IMR-90 (cell line): ENCODE measurements around the gene IL10. TPM values are rescaled to one million over a fixed set of nuclear protein-coding genes. Genes with fewer than 3 reads are reported as not detected.

Experiments
- ATAC-seq: fragments of 200-7000 bp; cut with Tn5 transposase; 2 replicates; pipeline ENCODE4 v1.9.1; 2020; ENCODE audit warnings: low read depth, mild to moderate bottlenecking, moderate library complexity
- BruUV-seq: library from RNA; stranded (reverse); fragments of 400-500 nt; replicated peaks from 2 replicates; lab custom pipeline; 2021; lab: Mats Ljungman, UMichigan
- CTCF ChIA-PET: fragments of 300-600 bp; formaldehyde crosslinking; extraction: SDS; loops from one replicate; lab custom pipeline; 2021; ENCODE audit warnings: antibody characterized with exemption; lab: Yijun Ruan, JAX
- POLR2A ChIA-PET: fragments of 300-600 bp; sonication (Branson Sonifier 250); formaldehyde crosslinking; loops from one replicate; lab custom pipeline; 2022; ENCODE audit warnings: antibody characterized with exemption; ENCODE audit not compliant: unreplicated experiment; lab: Charles Lee
- DNase-seq: peaks from one replicate; pipeline ENCODE4 v3.0.0; 2013
- H2AFZ ChIP-seq: replicated peaks from 2 replicates; pipeline ENCODE3; 2013; ENCODE audit warnings: low read length, mild to moderate bottlenecking; ENCODE audit not compliant: poor library complexity
- H2AK5ac ChIP-seq: 2 replicates; pipeline ENCODE4 v1.6.1; 2013; ENCODE audit warnings: low read depth, low read length, inconsistent platforms
- H2AK9ac ChIP-seq: replicated peaks from 2 replicates; pipeline ENCODE3; 2013; ENCODE audit warnings: mild to moderate bottlenecking, low read depth, low read length, moderate library complexity; ENCODE audit not compliant: poor library complexity
- H2BK120ac ChIP-seq: 2 replicates; pipeline ENCODE4 v1.6.1; 2013; ENCODE audit warnings: low read depth, low read length, inconsistent platforms
- H2BK15ac ChIP-seq: 3 replicates; pipeline ENCODE4 v1.6.1; 2013; ENCODE audit warnings: low read depth, low read length, inconsistent platforms
- H2BK20ac ChIP-seq: 2 replicates; pipeline ENCODE4 v1.6.1; 2013; ENCODE audit warnings: low read depth, mild to moderate bottlenecking, inconsistent platforms, low read length, moderate library complexity
- H2BK5ac ChIP-seq: 2 replicates; pipeline ENCODE4 v1.6.1; 2013; ENCODE audit warnings: mild to moderate bottlenecking, low read depth, low read length, inconsistent platforms; ENCODE audit not compliant: poor library complexity, severe bottlenecking
- H3K14ac ChIP-seq: replicated peaks from 2 replicates; pipeline ENCODE4 v1.6.1; 2013; ENCODE audit warnings: low read depth, low read length, inconsistent platforms
- H3K18ac ChIP-seq: 2 replicates; pipeline ENCODE4 v1.6.1; 2013; ENCODE audit warnings: low read depth, low read length, control low read depth
- H3K23ac ChIP-seq: 2 replicates; pipeline ENCODE4 v1.6.1; 2013; ENCODE audit warnings: low read depth, low read length, inconsistent platforms
- H3K27ac ChIP-seq: 2 replicates; pipeline ENCODE4 v1.5.1; 2013; ENCODE audit warnings: mild to moderate bottlenecking, control low read depth, low read length; ENCODE audit not compliant: insufficient read depth
- H3K27me3 ChIP-seq: 2 replicates; pipeline ENCODE4 v1.6.1; 2013; ENCODE audit warnings: low read length; ENCODE audit not compliant: control insufficient read depth, insufficient read depth
- H3K36me3 ChIP-seq: 2 replicates; pipeline ENCODE4 v1.6.1; 2013; ENCODE audit warnings: low read length, mixed read lengths; ENCODE audit not compliant: control insufficient read depth, insufficient read depth
- H3K4ac ChIP-seq: 2 replicates; pipeline ENCODE4 v1.6.1; 2013; ENCODE audit warnings: low read depth, low read length, inconsistent platforms
- H3K4me1 ChIP-seq: 2 replicates; pipeline ENCODE4 v1.6.1; 2013; ENCODE audit warnings: low read length, mixed read lengths; ENCODE audit not compliant: control insufficient read depth, insufficient read depth
- H3K4me2 ChIP-seq: 2 replicates; pipeline ENCODE4 v1.6.1; 2013; ENCODE audit warnings: low read depth, mild to moderate bottlenecking, control low read depth, low read length, moderate library complexity
- H3K4me3 ChIP-seq: 2 replicates; pipeline ENCODE4 v1.5.1; 2013; ENCODE audit warnings: low read depth, mild to moderate bottlenecking, control low read depth, low read length, moderate library complexity; ENCODE audit not compliant: insufficient read depth
- H3K56ac ChIP-seq: 2 replicates; pipeline ENCODE4 v1.6.1; 2013; ENCODE audit warnings: low read length, inconsistent platforms; ENCODE audit not compliant: insufficient read depth; ENCODE audit errors: extremely low read depth
- H3K79me1 ChIP-seq, 2 experiments: 2 replicates each; pipeline ENCODE4 v1.6.1; 2013; ENCODE audit warnings: low read length in 2 of 2, inconsistent platforms in 1 of 2, low read depth in 1 of 2
- H3K9ac ChIP-seq: 2 replicates; pipeline ENCODE4 v1.6.1; 2013; ENCODE audit warnings: low read depth, low read length, control low read depth
- H3K9me1 ChIP-seq: 2 replicates; pipeline ENCODE4 v1.6.1; 2013; ENCODE audit warnings: low read length, inconsistent platforms; ENCODE audit not compliant: insufficient read depth
- H3K9me3 ChIP-seq: 2 replicates; pipeline ENCODE4 v1.6.1; 2013; ENCODE audit warnings: low read length; ENCODE audit not compliant: control insufficient read depth, insufficient read depth
- H4K20me1 ChIP-seq: 2 replicates; pipeline ENCODE4 v1.6.1; 2013; ENCODE audit warnings: low read length, inconsistent platforms; ENCODE audit not compliant: insufficient read depth
- H4K5ac ChIP-seq: 2 replicates; pipeline ENCODE4 v1.6.1; 2013; ENCODE audit warnings: mild to moderate bottlenecking, low read depth, low read length, control low read depth
- H4K8ac ChIP-seq, 2 experiments: 2 replicates each; pipeline ENCODE4 v1.6.1; 2013; ENCODE audit warnings: low read depth in 2 of 2, low read length in 2 of 2, control low read depth in 1 of 2, inconsistent platforms in 1 of 2
- H4K91ac ChIP-seq: 2 replicates; pipeline ENCODE4 v1.6.1; 2013; ENCODE audit warnings: low read depth, low read length, inconsistent platforms; ENCODE audit not compliant: insufficient read depth
- CEBPB ChIP-seq: IDR thresholded peaks from 2 replicates; pipeline ENCODE4 v1.6.1; 2012; ENCODE audit warnings: low read depth, low read length, improper control_type of control experiment
- CHD1 ChIP-seq: IDR thresholded peaks from 2 replicates; pipeline ENCODE4 v1.6.1; 2012; ENCODE audit warnings: low read depth, low read length, improper control_type of control experiment
- ELK1 ChIP-seq: fragments of 150-350 bp; IDR thresholded peaks from 2 replicates; pipeline ENCODE4 v1.6.1; 2016; ENCODE audit warnings: low read depth, mild to moderate bottlenecking, low read length, moderate library complexity, borderline replicate concordance
- MAFK ChIP-seq: IDR thresholded peaks from 2 replicates; pipeline ENCODE4 v1.6.1; 2012; ENCODE audit warnings: low read depth, low read length, improper control_type of control experiment
- POLR2A ChIP-seq: IDR thresholded peaks from 2 replicates; pipeline ENCODE4 v1.6.1; 2012; ENCODE audit warnings: mild to moderate bottlenecking, low read depth, low read length
- SMC3 ChIP-seq: fragments of 150-350 bp; IDR thresholded peaks from 2 replicates; pipeline ENCODE4 v1.6.1; 2016; ENCODE audit warnings: low read depth, mild to moderate bottlenecking, antibody characterized with exemption, low read length, moderate library complexity
- WGBS, 2 experiments: methylation state at CpG; one replicate each; pipeline versions ENCODE4 v1.1.5 to v1.1.7; 2013; ENCODE audit warnings: missing lambda C conversion rate in 2 of 2; ENCODE audit not compliant: insufficient read length in 1 of 2; ENCODE audit errors: extremely low coverage in 2 of 2; 5-methylcytosine and 5-hydroxymethylcytosine counted together
- dilution Hi-C: fragments of 300-500 bp; cut with HindIII; formaldehyde crosslinking; loops from one replicate; pipeline ENCODE4 v1.14.3; 2018; ENCODE audit warnings: low sequenced_read_pairs; ENCODE audit not compliant: unreplicated experiment
- in situ Hi-C: fragments of 300-500 bp; cut with MboI; formaldehyde crosslinking; loops from 3 replicates; pipeline ENCODE4 v1.14.3; 2019; ENCODE audit warnings: low sequenced_read_pairs, inconsistent platforms, mixed read lengths
- intact Hi-C: fragments of 100-400 bp; cut with micrococcal nuclease; formaldehyde crosslinking; loops from 2 replicates; pipeline ENCODE4 v1.10.0; 2022
- polyA plus RNA-seq, 3 experiments: library from polyadenylated mRNA; depleted of rRNA; stranded (reverse); fragments of >200 nt; gene quantifications; 2 replicates each; pipeline ENCODE4 v1.2.3, GENCODE V29; 2012; ENCODE audit warnings: low replicate concordance in 1 of 3
- total RNA-seq: library from RNA; depleted of rRNA; stranded (reverse); fragments of >200 nt; gene quantifications from 2 replicates; pipeline ENCODE4 v1.2.3, GENCODE V29; 2012
- TF ChIP-seq, protein P1 (sequence below): conservative IDR thresholded peaks from 2 replicates; pipeline ENCODE4 v1.5.1; 2012; ENCODE audit warnings: mild to moderate bottlenecking, low read depth, low read length, improper control_type of control experiment

The IL10 gene
- total and polyA plus RNA-seq, 2 of the 4 experiments (the other 2 are of a cell fraction): not detected

DNA sequence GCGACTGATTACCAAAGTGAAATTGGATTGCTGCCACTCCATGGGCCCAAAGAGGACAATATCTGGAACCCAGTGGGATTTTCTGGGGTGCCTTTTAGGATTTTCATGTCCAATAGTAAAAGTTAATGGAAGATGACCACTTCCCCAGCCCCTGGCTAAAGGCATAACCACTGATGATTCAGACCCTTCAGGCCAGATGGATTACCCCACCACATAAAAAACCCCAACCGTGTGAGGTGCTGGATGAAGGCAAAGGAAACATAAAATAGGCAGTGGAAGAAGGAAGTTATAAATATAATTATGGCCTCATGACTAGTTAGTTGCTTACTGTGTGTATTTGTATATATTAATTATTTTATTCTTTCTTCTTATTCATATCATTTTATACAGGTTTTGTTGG is 40.2 kb upstream of the IL10 start:
- no peaks in the 10 kb centered on the region for H3K9me1 ChIP-seq
- H3K14ac ChIP-seq: no peak overlapping the region
- no peaks in the 10 kb centered on the region for H3K79me1 ChIP-seq
- no peak overlapping the region for H2AFZ ChIP-seq
- no peak overlapping the region for H4K5ac ChIP-seq
- H3K9me3 ChIP-seq: peaks cover 2% of the 10 kb centered on the region; the same call in 1 of the 2 replicates
- POLR2A ChIA-PET: no interaction called here
- no peak overlapping the region for H3K4me3 ChIP-seq
- no peak overlapping the region for H2AK9ac ChIP-seq
- no peak overlapping the region for H3K56ac ChIP-seq
- in situ Hi-C loops (no loop called here), intact Hi-C loops (no loop called here), dilution Hi-C loops (no loop called here)
- ATAC-seq (no peak), DNase-seq (no peak)
- H3K9ac ChIP-seq: no peak overlapping the region
- H3K4me1 ChIP-seq: peaks cover 2% of the 10 kb centered on the region; the same call in 1 of the 2 replicates
- H2BK5ac ChIP-seq: no peak overlapping the region
- CTCF ChIA-PET: no interaction called here
- H3K4ac ChIP-seq: no peak overlapping the region
- H4K20me1 ChIP-seq: no peaks in the 10 kb centered on the region
- H4K8ac ChIP-seq: no peak overlapping the region
- no peak overlapping the region for H3K23ac ChIP-seq
- WGBS, 2 experiments: 60% methylated on average over 1 of the region's 2 CpGs; no CpG with 5 or more reads in 1 of the 2 experiments
- no peak overlapping the region for H3K27ac ChIP-seq
- no peak overlapping the region for H2BK120ac ChIP-seq
- H2AK5ac ChIP-seq: no peak overlapping the region
- H2BK15ac ChIP-seq: no peak overlapping the region
- no peak overlapping the region for H3K18ac ChIP-seq
- H3K27me3 ChIP-seq: no peaks in the 10 kb centered on the region
- TF ChIP-seq, protein P1, sequence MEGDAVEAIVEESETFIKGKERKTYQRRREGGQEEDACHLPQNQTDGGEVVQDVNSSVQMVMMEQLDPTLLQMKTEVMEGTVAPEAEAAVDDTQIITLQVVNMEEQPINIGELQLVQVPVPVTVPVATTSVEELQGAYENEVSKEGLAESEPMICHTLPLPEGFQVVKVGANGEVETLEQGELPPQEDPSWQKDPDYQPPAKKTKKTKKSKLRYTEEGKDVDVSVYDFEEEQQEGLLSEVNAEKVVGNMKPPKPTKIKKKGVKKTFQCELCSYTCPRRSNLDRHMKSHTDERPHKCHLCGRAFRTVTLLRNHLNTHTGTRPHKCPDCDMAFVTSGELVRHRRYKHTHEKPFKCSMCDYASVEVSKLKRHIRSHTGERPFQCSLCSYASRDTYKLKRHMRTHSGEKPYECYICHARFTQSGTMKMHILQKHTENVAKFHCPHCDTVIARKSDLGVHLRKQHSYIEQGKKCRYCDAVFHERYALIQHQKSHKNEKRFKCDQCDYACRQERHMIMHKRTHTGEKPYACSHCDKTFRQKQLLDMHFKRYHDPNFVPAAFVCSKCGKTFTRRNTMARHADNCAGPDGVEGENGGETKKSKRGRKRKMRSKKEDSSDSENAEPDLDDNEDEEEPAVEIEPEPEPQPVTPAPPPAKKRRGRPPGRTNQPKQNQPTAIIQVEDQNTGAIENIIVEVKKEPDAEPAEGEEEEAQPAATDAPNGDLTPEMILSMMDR: no peak
- TF ChIP-seq MAFK: no peak
- no peak for TF ChIP-seq ELK1
- TF ChIP-seq POLR2A: no peak
- TF ChIP-seq SMC3: no peak
- TF ChIP-seq CHD1: no peak
- TF ChIP-seq CEBPB: no peak
- no peak overlapping the region for H3K4me2 ChIP-seq
- no TSS peak for BruUV-seq
- H3K36me3 ChIP-seq: no peaks in the 10 kb centered on the region
- no peak overlapping the region for H2BK20ac ChIP-seq
- no peak overlapping the region for H4K91ac ChIP-seq
